Measurements from ENCODE around the gene SLC34A1. TPM values are rescaled to one million over a fixed set of nuclear protein-coding genes. Genes with fewer than 3 reads are reported as not detected.

The SLC34A1 gene
- total and polyA plus RNA-seq, 4 donors = not detected

GRCh38 chr5:177376107-177376506 lies 8.1 kb upstream of the SLC34A1 start:
- Histone ChIP-seq H3K36me3 (ENCODE audit: control insufficient read depth in 1 of 2, insufficient read depth in 2 of 2, low read length in 1 of 2) (no peaks in the 10 kb centered on the region), H3K4me3 (ENCODE audit: low read length in 2 of 2) (no peak overlapping the region), H3K27ac (ENCODE audit: low read depth in 1 of 2, low read length in 2 of 2) (no peak overlapping the region), H3K27me3 (ENCODE audit: control insufficient read depth in 1 of 2, insufficient read depth in 2 of 2, low read length in 1 of 2) (no peaks in the 10 kb centered on the region), H3K4me1 (ENCODE audit: control insufficient read depth in 1 of 2, insufficient read depth in 2 of 2, low read length in 2 of 2) (no peaks in the 10 kb centered on the region), H3K9me3 (ENCODE audit: control insufficient read depth, low read length) (no peaks in the 10 kb centered on the region)
- intact Hi-C loops (cut with DNase I) = no loop called here
- no peak for DNase-seq
- WGBS, 2 donors = 88 to 90% methylated on average over 11 of the region's 11 CpGs
- no peak for ATAC-seq (ENCODE audit: low FRiP score)

GRCh38 chr5:177377851-177378776 lies 6.1 kb upstream of the SLC34A1 start:
- Histone ChIP-seq H3K4me3 (ENCODE audit: low read length in 2 of 2) (no peak overlapping the region), H3K9me3 (ENCODE audit: control insufficient read depth, low read length) (no peaks in the 10 kb centered on the region), H3K36me3 (ENCODE audit: control insufficient read depth in 1 of 2, insufficient read depth in 2 of 2, low read length in 1 of 2) (no peaks in the 10 kb centered on the region), H3K4me1 (ENCODE audit: control insufficient read depth in 1 of 2, insufficient read depth in 2 of 2, low read length in 2 of 2) (no peaks in the 10 kb centered on the region), H3K27me3 (ENCODE audit: control insufficient read depth in 1 of 2, insufficient read depth in 2 of 2, low read length in 1 of 2) (no peaks in the 10 kb centered on the region), H3K27ac (ENCODE audit: low read depth in 1 of 2, low read length in 2 of 2) (no peak overlapping the region)
- intact Hi-C loops (cut with DNase I) = no loop called here
- DNase-seq = no peak
- 91% methylated on average over 8 of the region's 8 CpGs for WGBS, 2 donors
- no peak for ATAC-seq (ENCODE audit: low FRiP score)

- WGBS, 2 donors = 86 to 91% methylated on average over 15 of the region's 15 CpGs
- H3K27me3 ChIP-seq (ENCODE audit: control insufficient read depth in 1 of 2, insufficient read depth in 2 of 2, low read length in 1 of 2) = no peaks in the 10 kb centered on the region
- no peaks in the 10 kb centered on the region for H3K9me3 ChIP-seq (ENCODE audit: control insufficient read depth, low read length)
- H3K36me3 ChIP-seq (ENCODE audit: control insufficient read depth in 1 of 2, insufficient read depth in 2 of 2, low read length in 1 of 2) = no peaks in the 10 kb centered on the region
- DNase-seq = no peak
- H3K4me1 ChIP-seq (ENCODE audit: control insufficient read depth in 1 of 2, insufficient read depth in 2 of 2, low read length in 2 of 2) = no peaks in the 10 kb centered on the region
- H3K27ac ChIP-seq (ENCODE audit: low read depth in 1 of 2, low read length in 2 of 2) = no peak overlapping the region
- H3K4me3 ChIP-seq (ENCODE audit: low read length in 2 of 2) = no peak overlapping the region
- no peak for ATAC-seq (ENCODE audit: low FRiP score)
- intact Hi-C loops (cut with DNase I) = no loop called here
Observed at GRCh38 chr5:177378884-177379883, 5.0 kb upstream of the SLC34A1 start.

- 89 to 92% methylated on average over 6 of the region's 6 CpGs for WGBS, 2 donors
- H3K36me3 ChIP-seq (ENCODE audit: control insufficient read depth in 1 of 2, insufficient read depth in 2 of 2, low read length in 1 of 2) = no peaks in the 10 kb centered on the region
- H3K4me1 ChIP-seq (ENCODE audit: control insufficient read depth in 1 of 2, insufficient read depth in 2 of 2, low read length in 2 of 2) = no peaks in the 10 kb centered on the region
- no peak for ATAC-seq (ENCODE audit: low FRiP score)
- H3K27ac ChIP-seq (ENCODE audit: low read depth in 1 of 2, low read length in 2 of 2) = no peak overlapping the region
- H3K27me3 ChIP-seq (ENCODE audit: control insufficient read depth in 1 of 2, insufficient read depth in 2 of 2, low read length in 1 of 2) = no peaks in the 10 kb centered on the region
- no peak overlapping the region for H3K4me3 ChIP-seq (ENCODE audit: low read length in 2 of 2)
- DNase-seq = no peak
- H3K9me3 ChIP-seq (ENCODE audit: control insufficient read depth, low read length) = no peaks in the 10 kb centered on the region
- intact Hi-C loops (cut with DNase I) = no loop called here
Observed at GRCh38 chr5:177380805-177381126, 3.5 kb upstream of the SLC34A1 start.

- Histone ChIP-seq H3K36me3 (ENCODE audit: control insufficient read depth in 1 of 2, insufficient read depth in 2 of 2, low read length in 1 of 2) (no peaks in the 10 kb centered on the region), H3K27ac (ENCODE audit: low read depth in 1 of 2, low read length in 2 of 2) (no peak overlapping the region), H3K9me3 (ENCODE audit: control insufficient read depth, low read length) (no peaks in the 10 kb centered on the region), H3K4me3 (ENCODE audit: low read length in 2 of 2) (no peak overlapping the region), H3K27me3 (ENCODE audit: control insufficient read depth in 1 of 2, insufficient read depth in 2 of 2, low read length in 1 of 2) (no peaks in the 10 kb centered on the region), H3K4me1 (ENCODE audit: control insufficient read depth in 1 of 2, insufficient read depth in 2 of 2, low read length in 2 of 2) (no peaks in the 10 kb centered on the region)
- intact Hi-C loops (cut with DNase I) = no loop called here
- WGBS, 2 donors = 14 to 16% methylated on average over 11 of the region's 11 CpGs
- DNase-seq = no peak
- ATAC-seq (ENCODE audit: low FRiP score) = no peak
Observed at GRCh38 chr5:177382423-177383029, 1.7 kb upstream of the SLC34A1 start.

- intact Hi-C loops (cut with DNase I) = no loop called here
- Histone ChIP-seq H3K36me3 (ENCODE audit: control insufficient read depth in 1 of 2, insufficient read depth in 2 of 2, low read length in 1 of 2) (no peaks in the 10 kb centered on the region), H3K4me1 (ENCODE audit: control insufficient read depth in 1 of 2, insufficient read depth in 2 of 2, low read length in 2 of 2) (no peaks in the 10 kb centered on the region), H3K4me3 (ENCODE audit: low read length in 2 of 2) (no peak overlapping the region), H3K27ac (ENCODE audit: low read depth in 1 of 2, low read length in 2 of 2) (no peak overlapping the region), H3K9me3 (ENCODE audit: control insufficient read depth, low read length) (no peaks in the 10 kb centered on the region), H3K27me3 (ENCODE audit: control insufficient read depth in 1 of 2, insufficient read depth in 2 of 2, low read length in 1 of 2) (no peaks in the 10 kb centered on the region)
- no peak for DNase-seq
- 90% methylated on average over 9 of the region's 9 CpGs for WGBS, 2 donors
- no peak for ATAC-seq (ENCODE audit: low FRiP score)
Observed at GRCh38 chr5:177383181-177383580, 1.1 kb upstream of the SLC34A1 start.

- Histone ChIP-seq H3K4me1 (ENCODE audit: control insufficient read depth in 1 of 2, insufficient read depth in 2 of 2, low read length in 2 of 2) (no peaks in the 10 kb centered on the region), H3K4me3 (ENCODE audit: low read length in 2 of 2) (no peak overlapping the region), H3K9me3 (ENCODE audit: control insufficient read depth, low read length) (no peaks in the 10 kb centered on the region), H3K36me3 (ENCODE audit: control insufficient read depth in 1 of 2, insufficient read depth in 2 of 2, low read length in 1 of 2) (no peaks in the 10 kb centered on the region), H3K27me3 (ENCODE audit: control insufficient read depth in 1 of 2, insufficient read depth in 2 of 2, low read length in 1 of 2) (no peaks in the 10 kb centered on the region), H3K27ac (ENCODE audit: low read depth in 1 of 2, low read length in 2 of 2) (no peak overlapping the region)
- ATAC-seq (ENCODE audit: low FRiP score) (no peak), DNase-seq (no peak)
- intact Hi-C loops (cut with DNase I) = no loop called here
- WGBS, 2 donors = 71 to 77% methylated on average over 9 to 11 of the region's 11 CpGs
Observed at GRCh38 chr5:177385720-177386119, 1.5 kb downstream of the SLC34A1 start.

GRCh38 chr5:177386542-177386941 lies 2.3 kb downstream of the SLC34A1 start:
- H3K4me1 ChIP-seq (ENCODE audit: control insufficient read depth in 1 of 2, insufficient read depth in 2 of 2, low read length in 2 of 2) = no peaks in the 10 kb centered on the region
- DNase-seq (no peak), ATAC-seq (ENCODE audit: low FRiP score) (no peak)
- no peaks in the 10 kb centered on the region for H3K36me3 ChIP-seq (ENCODE audit: control insufficient read depth in 1 of 2, insufficient read depth in 2 of 2, low read length in 1 of 2)
- no peaks in the 10 kb centered on the region for H3K9me3 ChIP-seq (ENCODE audit: control insufficient read depth, low read length)
- WGBS, 2 donors = 86 to 87% methylated on average over 8 of the region's 8 CpGs
- intact Hi-C loops (cut with DNase I) = no loop called here
- no peak overlapping the region for H3K4me3 ChIP-seq (ENCODE audit: low read length in 2 of 2)
- no peaks in the 10 kb centered on the region for H3K27me3 ChIP-seq (ENCODE audit: control insufficient read depth in 1 of 2, insufficient read depth in 2 of 2, low read length in 1 of 2)
- H3K27ac ChIP-seq (ENCODE audit: low read depth in 1 of 2, low read length in 2 of 2) = no peak overlapping the region
